HepG2 (cell line): Measurements from ENCODE around the gene RFX6. TPM values are rescaled to one million over a fixed set of nuclear protein-coding genes. Genes with fewer than 3 reads are reported as not detected.

Experiments used
- ATAC-seq: fragments of 200-7000 bp; cut with Tn5 transposase; 3 replicates; pipeline ENCODE4 v1.9.1; 2020; ENCODE audit warnings: mild to moderate bottlenecking, moderate library complexity
- BruUV-seq: library from RNA; stranded (reverse); fragments of 400-500 nt; replicated peaks from 2 replicates; lab custom pipeline; 2021; lab: Mats Ljungman, UMichigan
- CTCF ChIA-PET: fragments of 300-600 bp; formaldehyde crosslinking; extraction: SDS; loops from one replicate; lab custom pipeline; 2021; ENCODE audit warnings: low total read pairs, inconsistent platforms, low intra/inter-chr PET ratio; lab: Yijun Ruan, JAX
- POLR2A ChIA-PET: fragments of 350-600 bp; sonication (Branson Sonifier 250); formaldehyde crosslinking; loops from one replicate; lab custom pipeline; 2020; ENCODE audit warnings: antibody characterized with exemption, inconsistent platforms; lab: Yijun Ruan, JAX
- DNase-seq: peaks from one replicate; pipeline ENCODE4 v3.0.0-alpha.2; 2015; ENCODE audit warnings: low spot score
- FAIRE-seq: peaks from 3 replicates; lab custom pipeline; 2011; peaks lifted over from hg19 to GRCh38; lab: Jason Lieb, UNC
- H2AFZ ChIP-seq: one replicate; pipeline ENCODE4 v1.6.1; 2011; ENCODE audit warnings: low read length, inconsistent platforms
- H3K27ac ChIP-seq: fragments of 300-600 bp; 3 replicates; pipeline ENCODE4 v1.8.0; 2011; ENCODE audit warnings: mixed run types, mild to moderate bottlenecking, mixed read lengths, low read length, inconsistent platforms; ENCODE audit not compliant: insufficient read depth; ENCODE audit errors: extremely low read length
- H3K27me3 ChIP-seq, 2 experiments: fragments of 200-600 bp in 1 of 2; 2 replicates in 1 of 2; 3 replicates in 1 of 2; pipeline versions ENCODE4 v1.6.0 to v1.8.0; 2011; ENCODE audit warnings: low read length in 2 of 2, mild to moderate bottlenecking in 2 of 2, moderate library complexity in 2 of 2, inconsistent platforms in 1 of 2; ENCODE audit not compliant: insufficient read depth in 2 of 2, control insufficient read depth in 1 of 2
- H3K36me3 ChIP-seq, 2 experiments: fragments of 200-600 bp in 1 of 2; replicated peaks in 1 of 2; 2 replicates in 1 of 2; 3 replicates in 1 of 2; pipeline versions ENCODE4 v1.5.1 to v1.8.0; 2011; ENCODE audit warnings: low read length in 2 of 2, inconsistent platforms in 1 of 2; ENCODE audit not compliant: insufficient read depth in 2 of 2, control insufficient read depth in 1 of 2
- H3K4me1 ChIP-seq: 2 replicates; pipeline ENCODE4 v1.5.1; 2012; ENCODE audit warnings: low read length, inconsistent platforms; ENCODE audit not compliant: insufficient read depth
- H3K4me2 ChIP-seq: 2 replicates; pipeline ENCODE4 v1.6.0; 2011; ENCODE audit warnings: low read depth, low read length, inconsistent platforms
- H3K4me3 ChIP-seq, 3 experiments: fragments of 200-600 bp in 1 of 3; sonication (generic), shearing (Covaris generic) in 1 of 3; replicated peaks in 1 of 3; 2 replicates each; pipeline ENCODE4 v1.5.1; 2011 to 2016; ENCODE audit warnings: low read length in 3 of 3, inconsistent platforms in 2 of 3, low read depth in 2 of 3, mild to moderate bottlenecking in 2 of 3, control low read depth in 1 of 3, mixed read lengths in 1 of 3; ENCODE audit not compliant: insufficient read depth in 1 of 3
- H3K79me2 ChIP-seq: one replicate; pipeline ENCODE4 v1.6.1; 2011; ENCODE audit warnings: low read length, inconsistent platforms; ENCODE audit not compliant: insufficient read depth
- H3K9ac ChIP-seq: 2 replicates; pipeline ENCODE4 v1.6.0; 2011; ENCODE audit warnings: mild to moderate bottlenecking, low read depth, low read length, inconsistent platforms; ENCODE audit not compliant: insufficient read depth
- H3K9me3 ChIP-seq: 2 replicates; pipeline ENCODE4 v1.5.1; 2012; ENCODE audit warnings: mild to moderate bottlenecking, low read length
- H4K20me1 ChIP-seq: 2 replicates; pipeline ENCODE4 v1.6.0; 2011; ENCODE audit warnings: inconsistent platforms, mild to moderate bottlenecking, low read length, moderate library complexity; ENCODE audit not compliant: insufficient read depth
- ARID3A ChIP-seq: IDR thresholded peaks from 2 replicates; pipeline ENCODE4 v1.6.1; 2012; ENCODE audit warnings: low read depth, low read length, improper control_type of control experiment
- ATF3 ChIP-seq: sonication (generic); formaldehyde crosslinking; IDR thresholded peaks from 2 replicates; pipeline ENCODE4 v1.4.0; 2020; ENCODE audit warnings: missing genetic modification reagents
- CTCF ChIP-seq: sonication (generic); formaldehyde crosslinking; IDR thresholded peaks from 2 replicates; pipeline ENCODE4 v1.5.0; 2020; ENCODE audit warnings: mild to moderate bottlenecking, missing genetic modification reagents, moderate library complexity
- ETS1 ChIP-seq: sonication (generic); formaldehyde crosslinking; IDR thresholded peaks from 2 replicates; pipeline ENCODE4 v1.4.0; 2020; ENCODE audit warnings: missing genetic modification reagents
- KAT7 ChIP-seq: IDR thresholded peaks from 2 replicates; pipeline ENCODE4 v1.6.1; 2018; ENCODE audit warnings: borderline replicate concordance, missing compliant biosample characterization
- PCBP1 ChIP-seq: fragments of 200-400 bp; formaldehyde crosslinking; IDR thresholded peaks from 2 replicates; pipeline ENCODE4 v1.6.1; 2017; ENCODE audit warnings: mild to moderate bottlenecking, low read depth, low read length, borderline replicate concordance
- RAD21 ChIP-seq: fragments of 450-650 bp; formaldehyde crosslinking; IDR thresholded peaks from 2 replicates; pipeline ENCODE4 v1.5.0; 2020; ENCODE audit warnings: mild to moderate bottlenecking
- SALL1 ChIP-seq: sonication (generic); formaldehyde crosslinking; IDR thresholded peaks from 2 replicates; pipeline ENCODE4 v1.8.0; 2022; ENCODE audit warnings: mild to moderate bottlenecking, missing genetic modification reagents
- SMC3 ChIP-seq: IDR thresholded peaks from 2 replicates; pipeline ENCODE4 v1.6.1; 2011; ENCODE audit warnings: low read length, improper control_type of control experiment
- SOX5 ChIP-seq: IDR thresholded peaks from 2 replicates; pipeline ENCODE4 v1.6.1; 2016; ENCODE audit warnings: borderline replicate concordance
- SP2 ChIP-seq: sonication (generic); formaldehyde crosslinking; IDR thresholded peaks from 2 replicates; pipeline ENCODE4 v1.5.1; 2020; ENCODE audit warnings: mild to moderate bottlenecking, missing genetic modification reagents
- SRF ChIP-seq: IDR thresholded peaks from 2 replicates; pipeline ENCODE4 v1.6.1; 2011; ENCODE audit warnings: mild to moderate bottlenecking, low read depth, low read length, moderate library complexity
- STAG1 ChIP-seq: sonication (generic); formaldehyde crosslinking; IDR thresholded peaks from 2 replicates; pipeline ENCODE4 v1.4.0; 2020; ENCODE audit warnings: missing genetic modification reagents
- ZFP1 ChIP-seq: IDR thresholded peaks from 2 replicates; pipeline ENCODE4 v1.6.1; 2016
- ZFP62 ChIP-seq: sonication (generic); formaldehyde crosslinking; IDR thresholded peaks from 2 replicates; pipeline ENCODE4 v1.4.0; 2020; ENCODE audit warnings: missing genetic modification reagents
- ZNF234 ChIP-seq: sonication (generic); formaldehyde crosslinking; conservative IDR thresholded peaks from 2 replicates; pipeline ENCODE4 v1.5.1; 2020; ENCODE audit warnings: mild to moderate bottlenecking, missing genetic modification reagents
- ZNF292 ChIP-seq: sonication (generic); formaldehyde crosslinking; IDR thresholded peaks from 2 replicates; pipeline ENCODE4 v1.8.1; 2022; ENCODE audit warnings: mild to moderate bottlenecking, low read depth, missing genetic modification reagents, borderline replicate concordance
- ZNF572 ChIP-seq: sonication (generic); formaldehyde crosslinking; IDR thresholded peaks from 2 replicates; pipeline ENCODE4 v1.5.1; 2020; ENCODE audit warnings: mild to moderate bottlenecking, missing genetic modification reagents
- ZNF720 ChIP-seq: sonication (generic); formaldehyde crosslinking; IDR thresholded peaks from 2 replicates; pipeline ENCODE4 v1.4.0; 2020; ENCODE audit warnings: missing genetic modification reagents
- ZNF746 ChIP-seq: sonication (generic); formaldehyde crosslinking; IDR thresholded peaks from 2 replicates; pipeline ENCODE4 v1.8.0; 2022; ENCODE audit warnings: mild to moderate bottlenecking, missing genetic modification reagents
- ZNF775 ChIP-seq: sonication (generic); formaldehyde crosslinking; IDR thresholded peaks from 2 replicates; pipeline ENCODE4 v1.4.0; 2020; ENCODE audit warnings: missing genetic modification reagents, mild to moderate bottlenecking, moderate library complexity, borderline replicate concordance
- WGBS: methylation state at CpG from one replicate; pipeline ENCODE4 v1.1.6; 2017; ENCODE audit warnings: low lambda C conversion rate; 5-methylcytosine and 5-hydroxymethylcytosine counted together
- in situ Hi-C: cut with HindIII; loops from 2 replicates; pipeline ENCODE4 v1.10.0; 2017; ENCODE audit warnings: low pct_unique_long_range_greater_than_20kb; ENCODE audit not compliant: extremely low pct_ligation_motif_present
- intact Hi-C: fragments of 100-400 bp; cut with micrococcal nuclease; formaldehyde crosslinking; loops from one replicate; pipeline ENCODE4 v1.10.0; 2022; ENCODE audit not compliant: unreplicated experiment
- polyA plus RNA-seq, 8 experiments: library from polyadenylated mRNA; depleted of rRNA in 3 of 8; stranded (reverse) in 7 of 8; unstranded in 1 of 8; fragments of >200 nt; fragmentation: Illumina TruSeq in 4 of 8; extraction: Trizol in 4 of 8; gene quantifications; 2 replicates each; pipeline versions ENCODE4 v1.2.1 to v1.2.3, GENCODE V29; 2011 to 2016; ENCODE audit warnings: low read depth in 4 of 8, missing spikeins in 1 of 8, mixed read lengths in 1 of 8; ENCODE audit not compliant: insufficient read depth in 1 of 8
- total RNA-seq, 5 experiments: library from RNA; depleted of rRNA; stranded (reverse); fragments of >200 nt; fragmentation: Illumina TruSeq; extraction: Trizol; gene quantifications; 2 replicates each; pipeline ENCODE4 v1.2.3, GENCODE V29; 2016; ENCODE audit warnings: low read depth in 1 of 5

Gene RFX6
- total and polyA plus RNA-seq, 2 of the 13 experiments (the other 11 are each of a cell fraction or from before 2014, with no cell fraction given): 0.04 TPM; not detected in 1

GRCh38 chr6:116971959-116972358, 94.9 kb downstream of the RFX6 start:
- Histone ChIP-seq H3K9me3 (no peaks in the 10 kb centered on the region), H3K4me2 (no peak overlapping the region), H4K20me1 (no peaks in the 10 kb centered on the region), H3K4me3 (no peak overlapping the region), H3K27me3 (no peaks in the 10 kb centered on the region; a peak in 1 of 5 replicates), H3K4me1 (no peaks in the 10 kb centered on the region), H3K79me2 (no peaks in the 10 kb centered on the region), H3K36me3 (no peaks in the 10 kb centered on the region)
- WGBS: 0% methylated on average over 1 of the region's 1 CpG
- FAIRE-seq: peak; percentile 44
- ChIA-PET POLR2A (no interaction called here), CTCF (interaction anchor here (1.2 to 1.5 kb wide), 3 partner anchors 217 to 858 kb away, joined by 4 to 10 read pairs (median 7); no protein-coding TSS in a partner anchor)
- DNase-seq: peak; percentile 68
- intact Hi-C loops (loop anchor here (1.0 to 2.0 kb wide), 3 partner anchors 217 to 859 kb away; no protein-coding TSS in a partner anchor), in situ Hi-C loops (loop anchor here (5.0 to 25.0 kb wide), 3 partner anchors 230 to 640 kb away; partner anchors contain the start of gene GOPC)
- no peak for TF ChIP-seq ZNF775
- peak; percentile 29; the same call in 1 of the 2 replicates for TF ChIP-seq RAD21 (CRISPR knock-in tag)
- no peak for TF ChIP-seq SALL1 (CRISPR knock-in tag)
- TF ChIP-seq SOX5: no peak
- TF ChIP-seq ATF3 (CRISPR knock-in tag): no peak
- TF ChIP-seq ZNF572: no peak
- TF ChIP-seq ZFP1 (CRISPR knock-in tag): no peak
- TF ChIP-seq CTCF (CRISPR knock-in tag): peak; percentile 75
- peak; percentile 40; the same call in 1 of the 2 replicates for TF ChIP-seq SMC3
- TF ChIP-seq ZNF234 (CRISPR knock-in tag): no peak
- TF ChIP-seq ZFP62 (CRISPR knock-in tag): no peak
- peak; percentile 59; the same call in 1 of the 2 replicates for TF ChIP-seq ARID3A
- TF ChIP-seq SRF: peak; percentile 87
- TF ChIP-seq STAG1 (CRISPR knock-in tag): peak; percentile 79
- TF ChIP-seq SP2 (CRISPR knock-in tag): no peak
- no peak for TF ChIP-seq ZNF292
- TF ChIP-seq KAT7 (CRISPR knock-in tag): no peak
- no peak for TF ChIP-seq ZNF746 (CRISPR knock-in tag)
- TF ChIP-seq PCBP1: no peak
- TF ChIP-seq ZNF720 (CRISPR knock-in tag): no peak
- TF ChIP-seq ETS1: no peak
- TF ChIP-seq, all 625 proteins: peak for 6
- ATAC-seq: peak; percentile 78
- Histone ChIP-seq H3K9ac (no peak overlapping the region), H3K27ac (no peak overlapping the region), H2AFZ (no peak overlapping the region)
- BruUV-seq: no TSS peak
